Amniotic epithelial cell (primary cell): ENCODE results near the gene INHBC.
"Not testable (repeated sequence)": the region's sequence is repeated elsewhere in the genome, so short reads cannot be mapped to it uniquely, and the experiment has no call there.

ENCODE experiments used
- DNase-seq: peaks from one replicate; pipeline ENCODE4 v3.0.0-alpha.2; 2010; ENCODE audit warnings: low read depth

INHBC gene, protein sequence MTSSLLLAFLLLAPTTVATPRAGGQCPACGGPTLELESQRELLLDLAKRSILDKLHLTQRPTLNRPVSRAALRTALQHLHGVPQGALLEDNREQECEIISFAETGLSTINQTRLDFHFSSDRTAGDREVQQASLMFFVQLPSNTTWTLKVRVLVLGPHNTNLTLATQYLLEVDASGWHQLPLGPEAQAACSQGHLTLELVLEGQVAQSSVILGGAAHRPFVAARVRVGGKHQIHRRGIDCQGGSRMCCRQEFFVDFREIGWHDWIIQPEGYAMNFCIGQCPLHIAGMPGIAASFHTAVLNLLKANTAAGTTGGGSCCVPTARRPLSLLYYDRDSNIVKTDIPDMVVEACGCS

DNA sequence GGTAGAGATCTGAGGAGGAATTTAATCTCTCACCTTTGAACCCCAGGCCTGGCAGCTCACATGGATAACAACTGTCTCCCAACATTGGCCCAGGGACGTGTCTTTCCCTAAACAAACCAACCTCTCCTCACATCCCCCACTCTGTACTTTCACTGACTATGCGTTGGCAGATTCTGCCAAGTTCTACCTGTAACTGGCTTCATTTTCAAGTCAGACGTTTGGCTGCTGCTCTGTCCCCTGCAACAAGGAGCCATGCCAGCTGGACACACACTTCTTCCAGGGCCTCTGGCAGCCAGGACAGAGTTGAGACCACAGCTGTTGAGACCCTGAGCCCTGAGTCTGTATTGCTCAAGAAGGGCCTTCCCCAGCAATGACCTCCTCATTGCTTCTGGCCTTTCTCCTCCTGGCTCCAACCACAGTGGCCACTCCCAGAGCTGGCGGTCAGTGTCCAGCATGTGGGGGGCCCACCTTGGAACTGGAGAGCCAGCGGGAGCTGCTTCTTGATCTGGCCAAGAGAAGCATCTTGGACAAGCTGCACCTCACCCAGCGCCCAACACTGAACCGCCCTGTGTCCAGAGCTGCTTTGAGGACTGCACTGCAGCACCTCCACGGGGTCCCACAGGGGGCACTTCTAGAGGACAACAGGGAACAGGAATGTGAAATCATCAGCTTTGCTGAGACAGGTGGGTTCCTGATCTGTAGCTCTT, at the start of gene INHBC:
INHBC (plus strand) TSS at position 268 of the 707 bp plus-strand sequence; CDS start at position 371, 103 bp downstream.
- DNase-seq, result peak; percentile 16

DNA sequence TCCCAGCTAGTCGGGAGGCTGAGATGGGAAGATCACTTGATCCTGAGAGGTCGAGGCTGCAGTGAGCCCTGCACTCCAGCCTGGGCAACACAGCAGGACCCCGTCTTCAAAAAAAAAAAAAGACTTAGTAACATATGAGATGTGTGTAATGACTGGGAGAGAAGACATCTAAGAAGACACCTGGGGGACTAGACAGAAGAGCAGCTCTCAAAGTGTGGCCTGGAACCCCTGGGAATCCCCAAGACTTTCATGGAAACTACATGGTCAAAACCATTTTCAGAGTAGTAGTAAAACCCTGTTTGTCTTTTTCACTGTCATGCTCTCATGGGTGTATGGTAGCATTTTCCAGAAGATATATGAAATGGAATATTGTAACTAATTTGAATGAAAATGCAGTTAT, 49.0 kb upstream of the INHBC start:
- DNase-seq, result no peak

DNA sequence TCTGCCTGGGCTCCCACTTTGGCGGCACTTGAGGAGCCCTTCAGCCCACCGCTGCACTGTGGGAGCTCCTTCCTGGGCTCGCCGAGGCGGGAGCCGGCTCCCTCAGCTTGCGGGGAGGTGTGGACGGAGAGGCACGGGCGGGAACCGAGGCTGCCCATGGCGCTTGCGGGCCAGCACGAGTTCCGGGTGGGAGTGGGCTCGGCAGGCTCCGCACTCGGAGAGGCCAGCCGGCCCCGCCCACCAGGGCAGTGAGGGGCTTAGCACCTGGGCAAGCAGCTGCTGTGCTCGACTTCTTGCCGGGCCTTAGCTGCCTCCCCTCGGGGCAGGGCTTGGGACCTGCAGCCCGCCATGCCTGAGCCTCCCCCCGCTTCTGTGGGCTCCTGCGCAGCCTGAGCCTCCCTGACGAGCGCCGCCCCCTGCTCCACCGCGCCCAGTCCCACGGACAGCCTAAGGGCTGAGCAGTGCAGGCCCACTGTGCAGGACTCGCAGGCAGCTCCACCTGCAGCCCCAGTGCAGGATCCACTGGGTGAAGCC, 48.3 kb upstream of the INHBC start:
- no peak for DNase-seq

DNA sequence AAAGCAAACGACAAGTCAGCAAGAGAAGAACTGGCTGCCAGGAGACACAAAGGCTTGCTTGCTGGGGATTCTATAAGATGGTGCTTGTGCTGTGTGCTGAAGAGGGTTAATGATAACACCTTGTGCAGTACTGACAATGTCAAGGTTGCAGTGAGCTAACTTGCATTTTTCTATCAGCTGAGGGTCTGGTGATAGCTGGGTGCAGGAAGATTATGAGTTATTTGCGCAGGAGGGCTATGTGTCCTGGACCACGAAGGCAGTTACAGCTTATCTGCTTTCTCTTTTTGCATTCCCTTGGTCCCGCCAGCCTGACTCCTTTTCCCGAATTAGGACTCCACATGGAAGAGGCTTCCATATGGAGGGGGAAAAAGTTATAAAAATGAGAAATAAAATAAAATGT, 46.2 kb upstream of the INHBC start:
- DNase-seq, result no peak

DNA sequence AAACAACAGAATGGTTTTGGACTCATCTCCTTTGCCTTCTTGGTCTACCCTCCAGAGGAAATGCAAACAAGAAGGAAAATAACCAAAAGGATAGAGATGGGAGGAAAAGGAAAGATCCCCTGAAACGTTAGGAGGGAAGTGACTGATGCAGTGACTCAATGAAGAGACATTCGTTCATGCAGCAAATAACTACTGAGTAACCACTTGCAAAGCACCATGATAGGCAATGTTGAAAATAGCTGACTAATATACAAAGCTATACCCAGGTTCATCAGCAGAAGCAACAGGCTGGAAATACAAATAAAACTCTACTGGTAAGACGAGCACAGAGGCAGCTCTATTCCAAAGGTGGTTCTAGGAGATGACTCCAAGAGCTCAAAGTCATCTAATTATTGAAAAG, 45.6 kb upstream of the INHBC start:
- DNase-seq, result peak; percentile 85

DNA sequence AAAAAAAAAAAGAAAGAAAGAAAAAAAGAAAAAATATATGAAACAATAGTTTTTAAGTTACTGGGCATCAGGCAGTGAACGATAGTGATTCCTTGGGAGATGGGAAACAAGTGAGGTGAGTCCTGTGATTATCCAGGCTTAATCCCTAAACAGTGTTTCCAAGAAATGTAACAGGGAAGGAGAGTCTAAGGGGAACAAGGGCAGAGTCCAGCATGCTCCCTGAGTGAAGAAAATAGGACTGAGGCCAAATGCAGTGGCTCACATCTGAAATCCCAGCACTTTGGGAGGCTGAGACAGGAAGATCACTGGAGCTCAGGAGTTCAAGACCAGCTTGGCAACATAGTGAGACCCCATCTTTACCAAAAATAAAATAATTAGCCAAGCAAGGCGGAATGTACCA, 44.4 kb upstream of the INHBC start:
- DNase-seq, result no peak

DNA sequence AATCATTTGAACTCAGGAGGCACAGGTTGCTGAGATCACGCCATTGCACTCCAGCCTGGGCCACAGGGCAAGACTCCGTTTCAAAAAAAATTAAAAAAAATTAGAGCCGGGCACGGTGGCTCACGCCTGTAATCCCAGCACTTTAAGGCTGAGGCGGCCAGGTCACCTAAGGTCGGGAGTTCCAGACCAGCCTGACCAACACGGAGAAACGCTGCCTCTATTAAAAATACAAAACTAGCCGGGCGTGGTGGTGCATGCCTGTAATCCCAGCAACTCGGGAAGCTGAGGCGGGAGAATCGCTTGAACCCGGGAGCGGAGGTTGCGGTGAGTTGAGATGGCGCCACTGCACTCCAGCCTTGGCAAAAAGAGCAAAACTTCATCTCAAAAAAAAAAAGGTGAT, 39.5 kb upstream of the INHBC start:
- no peak for DNase-seq

DNA sequence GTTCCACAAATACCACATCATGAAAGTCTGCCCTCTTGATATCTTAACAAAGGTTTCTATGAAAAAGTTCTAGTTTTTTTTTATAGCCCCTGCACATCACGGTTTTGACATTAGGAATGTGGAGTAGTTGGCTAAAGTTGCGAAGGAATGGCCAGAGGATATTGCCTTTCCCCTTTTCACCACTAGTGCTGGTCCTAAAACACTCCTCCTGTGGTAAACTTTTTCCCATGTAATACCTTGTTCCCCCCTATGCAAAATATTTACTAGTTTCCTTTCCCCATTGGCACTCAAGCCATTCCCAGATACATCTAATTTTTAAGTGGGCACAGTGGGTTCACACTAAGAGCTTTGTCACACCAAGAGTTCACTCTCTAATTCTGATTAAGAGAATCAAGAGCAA, 37.1 kb upstream of the INHBC start:
- DNase-seq, result no peak

DNA sequence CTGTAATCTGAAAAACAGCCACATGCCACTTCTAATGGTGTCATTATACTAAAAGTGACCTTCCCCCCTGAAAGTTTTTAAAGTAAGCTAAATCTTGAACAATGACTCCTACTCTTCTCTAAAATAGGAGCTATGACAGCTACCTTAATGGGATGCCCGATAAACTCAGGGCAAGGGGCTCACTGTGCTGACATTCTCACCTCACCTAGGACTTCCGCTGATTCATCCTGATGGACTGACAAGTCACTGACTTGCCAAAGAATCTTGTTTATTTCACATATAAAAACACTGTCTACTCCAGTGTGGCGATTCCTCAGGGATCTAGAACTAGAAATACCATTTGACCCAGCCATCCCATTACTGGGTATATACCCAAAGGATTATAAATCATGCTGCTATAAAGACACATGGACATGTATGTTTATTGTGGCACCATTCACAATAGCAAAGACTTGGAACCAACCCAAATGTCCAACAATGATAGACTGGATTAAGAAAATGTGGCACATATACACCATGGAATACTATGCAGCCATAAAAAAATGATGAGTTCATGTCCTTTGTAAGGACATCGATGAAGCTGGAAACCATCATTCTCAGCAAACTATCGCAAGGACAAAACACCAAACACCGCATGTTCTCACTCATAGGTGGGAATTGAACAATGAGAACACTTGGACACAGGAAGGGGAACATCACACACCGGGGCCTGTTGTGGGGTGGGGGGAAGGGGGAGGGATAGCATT, 34.7 kb upstream of the INHBC start:
- DNase-seq, result not testable (repeated sequence)

DNA sequence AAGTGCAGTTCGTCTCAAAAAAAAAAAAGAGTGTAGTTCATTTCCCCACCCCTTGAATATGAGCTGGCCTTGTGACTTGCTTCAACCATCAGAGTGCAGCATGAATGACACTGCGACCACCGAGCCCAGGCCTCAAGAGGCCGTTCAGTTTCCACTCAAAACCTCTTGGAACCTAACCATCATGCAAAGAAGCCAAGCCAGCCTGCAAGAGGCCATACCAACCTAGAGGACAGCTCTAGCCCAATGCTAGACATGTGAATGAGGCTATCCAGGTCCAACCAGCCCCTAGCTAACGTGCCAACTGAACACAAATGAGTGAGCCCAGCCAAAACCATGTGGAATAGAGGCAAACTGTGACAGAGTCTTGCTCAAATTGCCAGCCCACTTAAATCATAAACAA, 33.4 kb upstream of the INHBC start:
- DNase-seq, result no peak

DNA sequence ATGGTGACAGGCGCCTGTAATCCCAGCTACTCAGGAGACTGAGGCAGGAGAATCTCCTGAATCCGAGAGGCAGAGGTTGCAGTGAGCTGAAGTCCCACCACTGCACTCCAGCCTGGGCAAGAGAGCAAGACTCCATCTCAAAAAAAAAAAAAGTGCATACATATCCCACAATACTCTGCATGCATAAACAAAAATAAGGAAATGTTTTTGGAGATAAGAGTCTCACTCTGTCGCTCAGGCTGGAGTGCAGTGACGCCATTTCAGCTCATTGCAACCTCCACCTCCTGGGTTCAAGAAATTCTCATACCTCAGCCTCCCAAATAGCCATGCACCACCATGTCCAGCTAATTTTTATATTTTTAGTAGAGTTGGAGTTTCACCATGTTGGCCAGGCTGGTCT, 32.4 kb upstream of the INHBC start:
- not testable (repeated sequence) for DNase-seq

DNA sequence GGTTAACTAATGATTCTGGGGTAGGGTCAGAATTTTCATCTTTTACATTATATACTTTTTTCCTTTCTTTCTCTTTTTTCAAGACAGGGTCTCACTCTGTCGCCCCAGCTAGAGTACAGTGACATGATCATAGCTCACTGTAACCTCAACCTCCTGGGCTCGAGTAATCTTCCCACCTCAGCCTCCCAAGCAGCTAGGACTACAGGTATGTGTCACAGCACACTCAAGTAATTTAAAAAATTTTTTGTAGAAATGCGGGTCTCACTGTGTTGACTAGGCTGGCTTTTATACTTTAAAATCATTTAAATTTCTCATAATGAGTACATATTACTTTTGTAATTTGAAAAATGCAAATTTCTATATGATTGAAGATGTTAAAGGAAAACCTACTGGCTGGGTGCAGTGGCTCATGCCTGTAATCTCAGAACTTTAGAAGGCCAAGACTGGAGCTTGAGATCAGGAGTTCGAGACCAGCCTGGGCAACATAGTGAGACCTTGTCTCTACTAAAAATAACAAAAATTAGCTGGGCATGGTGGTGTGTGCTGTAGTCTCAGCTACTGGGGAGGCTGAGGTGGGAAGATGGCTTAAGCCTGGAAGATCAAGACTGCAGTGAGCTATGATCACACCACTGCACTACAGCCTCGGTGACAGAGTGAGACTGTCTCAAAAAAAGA, 29.5 kb upstream of the INHBC start:
- DNase-seq, result no peak

DNA sequence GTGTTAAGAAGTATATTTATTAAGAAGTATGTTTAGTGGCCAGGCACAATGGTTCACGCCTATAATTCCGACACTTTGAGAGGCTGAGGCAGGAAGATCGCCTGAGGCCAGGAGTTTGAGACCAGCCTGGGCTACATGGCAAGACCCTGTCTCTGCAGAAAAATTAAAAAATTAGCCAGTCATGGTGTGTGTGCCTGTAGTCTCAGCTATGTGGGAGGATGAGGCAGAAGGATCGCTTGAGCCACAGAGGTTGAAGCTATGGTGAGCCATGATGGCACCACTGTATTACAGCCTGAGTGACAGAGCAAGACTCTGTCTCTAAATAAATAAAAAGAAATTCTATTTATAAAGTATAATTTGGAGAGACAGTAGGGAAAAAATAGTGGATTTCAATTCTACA, 24.1 kb upstream of the INHBC start:
- DNase-seq, result no peak

DNA sequence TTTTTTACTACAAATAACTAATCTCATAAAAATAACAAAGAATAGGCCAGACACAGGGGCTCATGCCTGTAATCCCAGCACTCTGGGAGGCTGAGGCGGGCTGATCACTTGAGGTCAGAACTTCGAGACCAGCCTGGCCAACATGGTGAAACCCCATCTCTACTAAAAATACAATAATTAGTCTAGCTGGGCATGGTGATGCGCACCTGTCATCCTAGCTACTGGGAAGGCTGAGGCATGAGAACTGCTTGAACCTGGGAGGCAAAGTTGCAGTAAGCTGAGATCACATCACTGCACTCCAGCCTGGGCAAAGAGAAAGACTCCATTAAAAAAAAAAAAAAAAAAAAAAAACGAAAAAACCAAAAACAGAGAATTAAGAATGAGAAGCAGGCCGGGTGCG, 20.4 kb upstream of the INHBC start:
- not testable (repeated sequence) for DNase-seq

DNA sequence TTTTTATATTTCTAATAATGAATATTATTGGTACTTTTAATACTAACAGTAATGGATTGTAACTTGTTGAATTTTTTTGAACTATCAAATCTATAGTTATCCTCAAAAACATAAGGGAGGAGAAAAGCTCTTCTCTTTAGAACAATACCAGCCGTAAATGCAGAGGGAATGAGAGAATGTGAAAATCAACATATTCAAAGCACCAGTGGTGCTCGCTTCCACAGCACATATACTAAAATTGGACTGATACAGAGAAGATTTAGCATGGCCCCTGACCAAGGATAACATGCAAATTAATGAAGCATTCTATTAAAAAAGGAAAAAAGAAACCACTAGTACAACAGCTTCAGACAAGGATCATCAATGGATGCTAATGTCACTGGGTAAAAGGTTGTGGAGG, 19.5 kb upstream of the INHBC start:
- no peak for DNase-seq

DNA sequence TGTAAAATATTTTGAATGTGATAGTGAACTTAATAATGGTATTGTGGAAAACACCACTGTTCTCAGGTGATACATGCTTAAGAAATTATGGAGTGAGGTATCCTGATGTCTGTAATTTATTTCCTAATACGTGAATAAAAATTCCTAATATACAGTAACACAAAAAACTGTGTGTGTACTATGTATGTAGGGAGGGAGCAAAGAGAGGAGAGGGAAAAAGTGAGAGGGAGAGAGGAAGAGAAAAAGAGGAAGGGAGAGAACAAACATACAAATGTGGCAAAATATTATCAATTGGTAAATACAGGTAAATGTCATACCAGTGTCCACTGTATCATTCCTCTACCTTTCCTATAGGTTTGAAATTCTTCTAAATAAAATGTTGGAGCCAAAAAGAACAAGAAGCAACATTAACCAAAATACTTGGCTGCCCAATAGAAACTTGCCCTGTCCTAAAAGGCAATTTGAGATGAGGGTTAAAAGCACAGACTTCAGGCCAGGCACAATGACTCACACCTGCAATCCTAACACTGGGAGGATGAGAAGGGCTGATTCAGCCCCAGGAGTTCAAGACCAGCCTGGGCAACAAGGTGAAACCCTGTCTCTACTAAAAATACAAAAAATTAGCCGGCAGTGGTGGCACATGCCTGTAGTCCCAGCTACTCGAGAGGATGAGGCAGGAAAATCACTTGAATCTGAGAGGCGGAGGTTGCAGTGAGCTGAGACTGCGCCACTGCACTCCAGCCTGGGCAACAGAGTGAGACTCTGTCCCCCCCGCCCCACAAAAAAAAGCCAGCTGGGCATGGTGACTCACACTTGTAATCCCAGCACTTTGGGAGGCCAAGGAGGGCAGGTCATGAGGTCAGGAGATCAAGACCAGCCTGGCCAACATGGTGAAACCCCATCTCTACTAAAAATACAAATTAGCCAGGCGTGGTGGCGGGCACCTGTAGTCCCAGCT, 18.3 kb upstream of the INHBC start:
- peak; percentile 17 for DNase-seq

DNA sequence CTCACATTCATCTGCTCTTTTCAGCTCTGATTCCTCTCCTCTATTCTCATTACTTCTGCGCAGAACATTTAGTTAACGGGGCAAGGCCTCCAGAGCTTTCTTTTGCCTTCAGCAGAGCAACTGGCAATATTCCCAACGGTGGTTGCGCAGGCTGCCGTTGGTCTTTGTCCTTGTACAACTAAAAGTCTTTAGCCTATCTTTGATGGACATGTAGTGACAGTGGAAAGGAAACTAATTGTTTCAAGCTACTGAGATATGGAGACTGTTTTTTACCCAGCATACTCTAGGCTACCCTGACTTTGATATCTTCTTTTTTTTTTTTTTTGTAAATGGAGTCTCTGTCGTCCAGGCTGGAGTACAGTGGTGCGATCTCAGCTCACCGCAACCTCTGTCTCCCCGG, 16.3 kb upstream of the INHBC start:
- DNase-seq, result no peak

DNA sequence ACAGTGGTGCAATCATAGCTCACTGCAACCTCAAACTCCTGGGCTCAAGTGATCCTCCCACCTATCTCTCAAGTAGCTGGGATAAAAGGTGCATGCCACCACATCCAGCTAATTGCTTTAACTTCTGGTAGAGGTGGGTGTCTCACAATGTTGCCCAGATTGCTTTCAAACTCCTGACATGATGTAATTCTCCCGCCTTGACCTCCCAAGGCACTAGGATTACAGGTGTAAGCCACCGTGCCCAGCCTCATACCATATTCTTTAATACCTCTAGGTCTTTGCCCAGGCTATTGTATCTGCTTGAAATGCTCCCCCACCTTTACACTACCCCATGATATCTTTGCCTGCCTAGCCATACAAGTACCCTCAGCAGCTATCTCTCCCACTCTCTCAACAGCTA, 15.1 kb upstream of the INHBC start:
- DNase-seq, result no peak

DNA sequence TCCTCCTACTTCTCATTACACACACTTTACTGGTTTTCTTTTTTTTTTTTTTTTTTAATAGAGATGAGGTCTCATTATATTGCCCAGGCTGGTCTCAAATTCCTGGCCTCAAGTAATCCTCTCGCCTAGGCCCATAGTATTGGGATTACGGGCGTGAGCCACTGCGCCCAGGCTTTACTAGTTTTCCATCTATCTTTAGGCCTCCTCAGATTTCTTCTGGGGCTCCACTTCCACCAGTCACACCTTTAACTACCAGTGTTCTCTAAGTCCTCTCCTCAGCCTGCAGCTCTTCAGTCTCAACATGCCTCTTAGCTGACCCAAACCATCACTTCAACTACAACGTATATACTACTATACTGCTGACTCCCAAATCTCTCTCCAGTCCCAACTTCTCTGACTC, 14.1 kb upstream of the INHBC start:
- DNase-seq, result no peak

DNA sequence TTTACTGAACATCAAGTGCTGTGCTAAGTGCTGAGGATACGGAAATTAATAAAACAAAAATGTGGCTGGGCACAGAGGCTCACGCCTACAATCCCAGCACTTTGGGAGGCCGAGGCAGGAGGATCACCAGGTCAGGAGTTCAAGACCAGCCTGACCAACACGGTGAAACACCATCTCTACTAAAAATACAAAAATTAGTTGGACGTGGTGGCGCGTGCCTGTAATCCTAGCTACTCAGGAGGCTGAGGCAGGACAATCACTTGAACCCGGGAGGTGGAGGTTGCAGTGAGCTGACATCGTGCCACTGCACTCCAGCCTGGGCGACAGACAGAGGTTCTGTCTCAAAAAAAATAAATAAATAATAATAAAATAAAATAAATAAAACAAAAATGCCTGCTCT, 7.6 kb upstream of the INHBC start:
- not testable (repeated sequence) for DNase-seq

DNA sequence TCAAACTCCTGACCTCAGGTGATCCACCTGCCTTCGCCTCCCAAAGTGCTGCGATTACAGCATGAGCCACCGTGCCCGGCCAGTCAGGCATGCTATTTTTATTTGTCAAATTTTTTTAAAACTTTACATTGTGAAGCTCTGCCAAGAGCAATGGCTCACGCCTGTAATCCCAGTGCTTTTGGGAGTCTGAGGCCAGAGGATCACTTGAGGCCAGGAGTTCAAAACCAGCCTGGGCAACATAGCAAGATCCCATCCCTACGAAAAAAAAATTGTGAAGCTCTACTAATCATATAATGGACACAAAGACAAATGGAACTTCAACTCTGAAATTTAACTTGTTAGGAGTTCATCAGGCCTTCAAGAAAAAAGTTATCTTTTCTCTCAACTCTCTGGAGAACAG, 5.6 kb upstream of the INHBC start:
- no peak for DNase-seq
